ENCODE data around the gene ABHD16A.

The ABHD16A gene

GRCh38 chr6:31732029-31732428 lies 28.9 kb upstream of the ABHD16A start:
- DNase-seq (ENCODE audit: low read depth in 2 of 2): no peak

- DNase-seq (ENCODE audit: low read depth in 2 of 2): no peak
Observed at GRCh38 chr6:31730631-31731086, 27.5 kb upstream of the ABHD16A start.

- DNase-seq (ENCODE audit: low read depth in 2 of 2): peak; percentile 77 to 83
Observed at GRCh38 chr6:31729979-31730630, 27.0 kb upstream of the ABHD16A start.

- peak in 1 of 2 experiments; percentile 53 for DNase-seq (ENCODE audit: low read depth in 2 of 2)
Observed at GRCh38 chr6:31729515-31729978, 26.4 kb upstream of the ABHD16A start.

GRCh38 chr6:31728767-31729514 lies 25.8 kb upstream of the ABHD16A start, which contains the start of gene DDAH2:
Gene DDAH2, minus strand, starts transcription at chr6:31729299. Its CDS starts 138 bp downstream, at chr6:31729161.
- DNase-seq (ENCODE audit: low read depth in 2 of 2): no peak

GRCh38 chr6:31727717-31728671 lies 24.9 kb upstream of the ABHD16A start:
- no peak for DNase-seq (ENCODE audit: low read depth in 2 of 2)

GRCh38 chr6:31727034-31727716 lies 24.1 kb upstream of the ABHD16A start:
- DNase-seq (ENCODE audit: low read depth in 2 of 2): no peak

- DNase-seq (ENCODE audit: low read depth in 2 of 2): no peak
Observed at GRCh38 chr6:31725502-31726350, 22.6 kb upstream of the ABHD16A start.

GRCh38 chr6:31723980-31724691 lies 21.0 kb upstream of the ABHD16A start:
- no peak for DNase-seq (ENCODE audit: low read depth in 2 of 2)

GRCh38 chr6:31723245-31723979 lies 20.3 kb upstream of the ABHD16A start, which contains the start of gene MPIG6B:
Gene MPIG6B, plus strand, starts transcription at chr6:31723373. Its CDS starts 11 bp downstream, at chr6:31723384.
- DNase-seq (ENCODE audit: low read depth in 2 of 2): no peak

- DNase-seq (ENCODE audit: low read depth in 2 of 2): no peak
Observed at GRCh38 chr6:31722173-31722572, 19.0 kb upstream of the ABHD16A start.

GRCh38 chr6:31721351-31722020 lies 18.4 kb upstream of the ABHD16A start, which contains the start of gene LY6G6C:
Gene LY6G6C, minus strand, starts transcription at chr6:31721746. Its CDS starts 67 bp downstream, at chr6:31721679.
- DNase-seq (ENCODE audit: low read depth in 2 of 2): no peak

GRCh38 chr6:31720196-31720770 lies 17.2 kb upstream of the ABHD16A start:
- no peak for DNase-seq (ENCODE audit: low read depth in 2 of 2)

- DNase-seq (ENCODE audit: low read depth in 2 of 2): no peak
Observed at GRCh38 chr6:31719001-31719400, 15.9 kb upstream of the ABHD16A start.

- DNase-seq (ENCODE audit: low read depth in 2 of 2): no peak
Observed at GRCh38 chr6:31718265-31718664, 15.1 kb upstream of the ABHD16A start.

GRCh38 chr6:31717499-31718222 lies 14.5 kb upstream of the ABHD16A start:
- no peak for DNase-seq (ENCODE audit: low read depth in 2 of 2)

Measured in fibroblast of skin of left quadriceps (primary cell).